ENCODE measurements around the gene HPS4.
"Not testable (repeated sequence)": the region's sequence is repeated elsewhere in the genome, so short reads cannot be mapped to it uniquely, and the experiment has no call there.

Gene HPS4

GRCh38 chr22:26483439-26484359 lies at the start of gene HPS4, which contains the start of gene SRRD:
Gene HPS4 (minus strand): TSS chr22:26483783. CDS start chr22:26481762, 2,021 bp downstream.
Gene SRRD (plus strand): TSS chr22:26483877. CDS start chr22:26483891, 14 bp downstream.
- DNase-seq (ENCODE audit: low read depth, low spot score): peak; percentile 61

- no peak for DNase-seq (ENCODE audit: low read depth, low spot score)
Observed at GRCh38 chr22:26529345-26529744, 45.8 kb upstream of the HPS4 start.

GRCh38 chr22:26528518-26528917 lies 44.9 kb upstream of the HPS4 start:
- not testable (repeated sequence) for DNase-seq (ENCODE audit: low read depth, low spot score)

- DNase-seq (ENCODE audit: low read depth, low spot score): no peak
Observed at GRCh38 chr22:26527574-26528465, 44.2 kb upstream of the HPS4 start.

GRCh38 chr22:26527167-26527566 lies 43.6 kb upstream of the HPS4 start:
- DNase-seq (ENCODE audit: low read depth, low spot score): no peak

GRCh38 chr22:26525946-26526564 lies 42.5 kb upstream of the HPS4 start:
- no peak for DNase-seq (ENCODE audit: low read depth, low spot score)

GRCh38 chr22:26524870-26525269 lies 41.3 kb upstream of the HPS4 start:
- no peak for DNase-seq (ENCODE audit: low read depth, low spot score)

- DNase-seq (ENCODE audit: low read depth, low spot score): no peak
Observed at GRCh38 chr22:26522592-26522991, 39.0 kb upstream of the HPS4 start.

- DNase-seq (ENCODE audit: low read depth, low spot score): no peak
Observed at GRCh38 chr22:26522012-26522411, 38.4 kb upstream of the HPS4 start.

- no peak for DNase-seq (ENCODE audit: low read depth, low spot score)
Observed at GRCh38 chr22:26517429-26517828, 33.8 kb upstream of the HPS4 start.

GRCh38 chr22:26516503-26516902 lies 32.9 kb upstream of the HPS4 start:
- no peak for DNase-seq (ENCODE audit: low read depth, low spot score)

- DNase-seq (ENCODE audit: low read depth, low spot score): no peak
Observed at GRCh38 chr22:26515931-26516330, 32.3 kb upstream of the HPS4 start.

- no peak for DNase-seq (ENCODE audit: low read depth, low spot score)
Observed at GRCh38 chr22:26514419-26515161, 31.0 kb upstream of the HPS4 start.

- DNase-seq (ENCODE audit: low read depth, low spot score): no peak
Observed at GRCh38 chr22:26513838-26514237, 30.3 kb upstream of the HPS4 start.

- DNase-seq (ENCODE audit: low read depth, low spot score): peak; percentile 78
Observed at GRCh38 chr22:26512149-26512793, 28.7 kb upstream of the HPS4 start, which contains the start of gene TFIP11. Gene TFIP11 (minus strand): TSS chr22:26512473. CDS start chr22:26510272, 2,201 bp downstream.

GRCh38 chr22:26508148-26508547 lies 24.6 kb upstream of the HPS4 start:
- no peak for DNase-seq (ENCODE audit: low read depth, low spot score)

- DNase-seq (ENCODE audit: low read depth, low spot score): no peak
Observed at GRCh38 chr22:26503758-26504157, 20.2 kb upstream of the HPS4 start.

- no peak for DNase-seq (ENCODE audit: low read depth, low spot score)
Observed at GRCh38 chr22:26502688-26503561, 19.3 kb upstream of the HPS4 start.

GRCh38 chr22:26501996-26502395 lies 18.4 kb upstream of the HPS4 start:
- no peak for DNase-seq (ENCODE audit: low read depth, low spot score)

Data from brain pericyte (primary cell).